ENCODE data around the gene C8G. TPM values are rescaled to one million over a fixed set of nuclear protein-coding genes. Genes with fewer than 3 reads are reported as not detected.

Gene C8G
- total and polyA plus RNA-seq, 2 of the 8 experiments (the other 6 are each of a cell fraction or from before 2014, with no cell fraction given) = 0.62 to 0.80 TPM

GRCh38 chr9:136952321-136952850 lies 7.3 kb downstream of the C8G start:
- H2BK12ac ChIP-seq (ENCODE audit: low read depth, low read length) = no peak overlapping the region
- no peaks in the 10 kb centered on the region for H3K79me2 ChIP-seq (ENCODE audit: control insufficient read depth in 1 of 2, insufficient read depth in 2 of 2, low read length in 2 of 2)
- H3K18ac ChIP-seq (ENCODE audit: extremely low read depth, low read length) = no peak overlapping the region
- H2AFZ ChIP-seq (ENCODE audit: low read length) = no peak overlapping the region
- H4K20me1 ChIP-seq (replicated peaks in 1 of 2; ENCODE audit: control insufficient read depth in 1 of 2, insufficient read depth in 2 of 2, low read length in 2 of 2) = peaks cover 0 to 6% of the 10 kb centered on the region in 2 experiments
- H2AK5ac ChIP-seq (ENCODE audit: low read depth, low read length) = no peak overlapping the region
- ChIA-PET POLR2A (ENCODE audit: partially characterized antibody) (interaction anchor here (0.7 kb wide), 1 partner anchor 39 kb away, joined by 3 read pairs; the partner anchor contains the start of gene PAXX), CTCF (ENCODE audit: partially characterized antibody) (interaction anchor here (0.9 to 5.2 kb wide), 7 partner anchors 10 to 83 kb away, joined by 3 to 21 read pairs (median 3); no protein-coding TSS in a partner anchor)
- H3K23me2 ChIP-seq (ENCODE audit: low read depth, low read length) = peaks cover 13% of the 10 kb centered on the region; the same call in 1 of the 2 replicates
- no peak overlapping the region for H4K91ac ChIP-seq (replicated peaks; ENCODE audit: insufficient read length, low read length)
- no peak overlapping the region for H4K8ac ChIP-seq (ENCODE audit: extremely low read depth, insufficient read depth, low read length)
- H3K14ac ChIP-seq (ENCODE audit: insufficient read length) = no peak overlapping the region
- TF ChIP-seq JUN (IDR thresholded peaks at IDR 0.05; ENCODE audit: low read depth, low read length) (no peak), CTCF (IDR thresholded peaks at IDR 0.05; ENCODE audit: control extremely low read depth in 1 of 3, insufficient read depth in 1 of 3, low read depth in 1 of 3, low read length in 3 of 3) (no peak), KDM5A (IDR thresholded peaks at IDR 0.05; ENCODE audit: low read length) (no peak)
- peaks cover 0 to 13% (median 9%) of the 10 kb centered on the region in 4 experiments; a peak in 5 of 7 replicates for H3K4me1 ChIP-seq (replicated peaks in 1 of 4; ENCODE audit: control insufficient read depth in 3 of 4, insufficient read depth in 4 of 4, low read length in 3 of 4)
- H3K27ac ChIP-seq (ENCODE audit: low read depth, low read length) = no peak overlapping the region
- no peaks in the 10 kb centered on the region for H3K79me1 ChIP-seq (ENCODE audit: low read depth, low read length)
- H3K36me3 ChIP-seq (ENCODE audit: control insufficient read depth in 2 of 4, insufficient read depth in 4 of 4, low read length in 3 of 4) = no peaks in the 10 kb centered on the region
- FAIRE-seq (no peak), DNase-seq (ENCODE audit: low read depth in 1 of 2, low spot score in 2 of 2) (no peak)
- H2BK15ac ChIP-seq (ENCODE audit: low read length) = no peak overlapping the region
- no peak overlapping the region for H4K5ac ChIP-seq (ENCODE audit: insufficient read length, low read depth, low read length)
- no peak overlapping the region for H3K23ac ChIP-seq (ENCODE audit: insufficient read length)
- H2BK20ac ChIP-seq (ENCODE audit: low read length) = no peak overlapping the region
- 90% methylated on average over 9 of the region's 15 CpGs; no CpG with 5 or more reads in 1 of the 2 experiments for WGBS, 2 experiments (ENCODE audit: extremely low coverage in 1 of 2, insufficient coverage in 1 of 2, insufficient read length in 1 of 2, insufficient replicate concordance in 2 of 2, low coverage in 1 of 2, low lambda C conversion rate in 2 of 2, missing lambda C conversion rate in 1 of 2)
- no peak overlapping the region for H2BK120ac ChIP-seq (replicated peaks; ENCODE audit: low read depth, low read length)
- no peak overlapping the region for H3K4me3 ChIP-seq (ENCODE audit: extremely low read depth in 1 of 4, insufficient read depth in 2 of 4, low read depth in 3 of 4, low read length in 4 of 4)
- no peak overlapping the region for H2BK5ac ChIP-seq (ENCODE audit: low read depth, low read length)
- no peaks in the 10 kb centered on the region for H3K27me3 ChIP-seq (replicated peaks in 1 of 4; ENCODE audit: control insufficient read depth in 3 of 4, extremely low read depth in 1 of 4, insufficient read depth in 3 of 4, low read length in 3 of 4)
- H3K9ac ChIP-seq (replicated peaks in 1 of 4; ENCODE audit: extremely low read depth in 1 of 4, low read depth in 3 of 4, low read length in 3 of 4) = no peak overlapping the region
- no peaks in the 10 kb centered on the region for H3K9me3 ChIP-seq (ENCODE audit: insufficient read depth in 2 of 2, low read depth in 1 of 2, low read length in 1 of 2)
- no peak overlapping the region for H3K4me2 ChIP-seq (ENCODE audit: insufficient read depth in 1 of 2, low read depth in 2 of 2, low read length in 2 of 2)
- no peak overlapping the region for H3K4ac ChIP-seq (replicated peaks; ENCODE audit: insufficient read length, low read depth, low read length)
- H3K56ac ChIP-seq (replicated peaks; ENCODE audit: insufficient read length, low read depth, low read length) = no peak overlapping the region
